Activated CD8-positive, alpha-beta T cell treated with anti-CD3 and anti-CD28 coated beads, Interleukin-2, amount 10 ng/mL, durations not matched to agents 7 days and 5 days (primary cell): Measurements from ENCODE around the gene RNASE13. TPM values are rescaled to one million over a fixed set of nuclear protein-coding genes. Genes with fewer than 3 reads are reported as not detected.

Source experiments
- ATAC-seq: fragments of 150-1000 bp; cut with Tn5 transposase; one replicate; pipeline ENCODE4 v1.10.0; 2021; ENCODE audit warnings: moderate library complexity
- CTCF ChIA-PET: fragments of 350-600 bp; sonication (Branson Sonifier 250); formaldehyde crosslinking; loops from one replicate; lab custom pipeline; 2021; ENCODE audit warnings: antibody characterized with exemption; lab: Charles Lee
- POLR2A ChIA-PET: fragments of 350-600 bp; sonication (Branson Sonifier 250); formaldehyde crosslinking; loops from one replicate; lab custom pipeline; 2021; ENCODE audit warnings: antibody characterized with exemption; lab: Charles Lee
- DNase-seq: peaks from one replicate; pipeline ENCODE4 v3.0.0-alpha.2; 2020
- H3K27ac Mint-ChIP-seq: one replicate; pipeline ENCODE4 v1.8.0; 2021; ENCODE audit warnings: mild to moderate bottlenecking, mixed read lengths
- H3K27me3 Mint-ChIP-seq: one replicate; pipeline ENCODE4 v1.8.0; 2021; ENCODE audit warnings: low read depth, mixed read lengths
- H3K36me3 Mint-ChIP-seq: one replicate; pipeline ENCODE4 v1.8.0; 2021; ENCODE audit warnings: low read depth, mixed read lengths
- H3K4me1 Mint-ChIP-seq: one replicate; pipeline ENCODE4 v1.8.0; 2021; ENCODE audit warnings: low read depth, mixed read lengths
- H3K4me3 Mint-ChIP-seq: one replicate; pipeline ENCODE4 v1.8.0; 2021; ENCODE audit warnings: mild to moderate bottlenecking, mixed read lengths
- H3K9me3 Mint-ChIP-seq: one replicate; pipeline ENCODE4 v1.8.0; 2022; ENCODE audit warnings: mixed read lengths; ENCODE audit not compliant: insufficient read depth
- total RNA-seq, 2 experiments: library from RNA; stranded (reverse); gene quantifications; one replicate each; pipeline ENCODE4 v1.2.3, GENCODE V29; 2021

The RNASE13 gene
- total RNA-seq, 2 experiments from 2014 or later, result not detected

DNA sequence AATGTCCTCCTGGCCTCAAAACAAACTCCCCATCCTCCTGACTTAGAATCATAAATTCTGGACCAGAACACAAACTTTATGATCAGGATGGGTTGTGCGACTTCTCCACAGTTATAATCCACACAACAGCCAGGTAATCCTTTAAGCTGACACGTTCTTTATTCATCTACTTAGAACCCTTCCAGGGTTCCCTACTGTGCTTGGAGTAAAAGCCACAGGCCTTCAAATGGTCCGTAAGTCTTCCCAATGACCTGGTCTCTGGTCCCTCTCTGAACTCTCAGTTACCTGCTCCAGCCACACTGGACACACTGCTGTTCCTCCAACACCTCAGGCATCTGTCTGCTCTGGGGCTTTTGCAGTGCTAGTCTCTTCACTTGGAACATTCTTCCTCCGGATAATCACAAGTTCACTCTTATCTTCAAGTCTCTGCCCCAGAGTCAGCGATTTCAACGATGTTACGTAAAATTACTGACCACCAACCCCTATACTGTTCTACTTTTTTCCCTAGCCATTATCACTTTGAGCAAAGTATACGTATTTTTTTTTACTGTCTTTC is 5.8 kb upstream of the RNASE13 start:
- Mint-ChIP-seq H3K4me3 (no peak overlapping the region), H3K36me3 (no peaks in the 10 kb centered on the region), H3K27me3 (peaks cover 27% of the 10 kb centered on the region), H3K9me3 (no peaks in the 10 kb centered on the region), H3K4me1 (peaks cover 6% of the 10 kb centered on the region), H3K27ac (no peak overlapping the region)
- DNase-seq (no peak), ATAC-seq (peak; percentile 35)
- CTCF ChIA-PET, result interaction anchor here (0.7 to 7.2 kb wide), 18 partner anchors 8 to 359 kb away, joined by 3 to 172 read pairs (median 6); partner anchors contain the start of genes ARHGEF40, NDRG2 and TPPP2
- POLR2A ChIA-PET, result interaction anchor here (1.2 kb wide), 1 partner anchor 25 kb away, joined by 3 read pairs; no protein-coding TSS in a partner anchor

DNA sequence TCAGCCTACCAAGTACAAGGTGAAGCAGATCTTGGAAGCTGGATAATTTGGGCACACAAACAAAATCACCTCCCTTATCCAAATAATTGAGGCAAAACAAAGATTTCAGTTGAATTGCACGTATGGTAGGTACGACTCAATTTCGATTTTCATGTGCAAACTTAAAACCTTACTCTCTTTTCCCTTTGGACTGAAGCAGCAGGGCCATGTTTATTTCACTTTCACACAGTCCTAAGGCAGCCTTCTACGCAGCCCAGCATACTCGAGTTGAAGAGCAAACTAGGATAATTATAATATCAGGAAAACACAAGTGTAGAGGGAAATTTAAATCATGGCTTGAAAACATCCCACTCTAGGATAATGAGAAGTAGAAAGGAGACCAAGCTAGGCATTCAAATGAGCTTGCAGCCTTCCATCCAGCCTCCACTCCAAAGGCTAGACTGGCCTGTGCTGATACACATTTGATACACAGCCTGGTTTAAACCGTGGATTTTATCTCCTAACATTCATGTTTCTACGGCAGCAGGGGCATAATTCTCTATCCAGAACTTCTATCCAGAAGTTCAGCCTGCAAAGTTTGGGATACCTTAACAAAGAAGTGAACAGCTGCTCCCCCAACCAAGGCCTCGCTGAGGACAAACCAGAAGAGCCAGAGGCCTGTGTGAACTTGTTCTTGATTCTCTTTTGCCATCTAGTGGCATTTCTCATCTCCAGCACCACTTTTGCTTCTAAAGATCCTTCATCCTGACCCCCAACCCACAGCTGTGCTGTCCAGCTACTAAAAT is 5.2 kb upstream of the RNASE13 start:
- ChIA-PET POLR2A (interaction anchor here (1.2 kb wide), 1 partner anchor 25 kb away, joined by 3 read pairs; no protein-coding TSS in a partner anchor), CTCF (interaction anchor here (0.7 to 7.2 kb wide), 17 partner anchors 8 to 358 kb away, joined by 3 to 172 read pairs (median 6); partner anchors contain the start of genes ARHGEF40 and TPPP2)
- Mint-ChIP-seq H3K4me1 (peaks cover 6% of the 10 kb centered on the region), H3K36me3 (no peaks in the 10 kb centered on the region), H3K27me3 (peaks cover 22% of the 10 kb centered on the region), H3K27ac (no peak overlapping the region), H3K4me3 (no peak overlapping the region), H3K9me3 (no peaks in the 10 kb centered on the region)
- DNase-seq (peak; percentile 29), ATAC-seq (peak; percentile 67)

DNA sequence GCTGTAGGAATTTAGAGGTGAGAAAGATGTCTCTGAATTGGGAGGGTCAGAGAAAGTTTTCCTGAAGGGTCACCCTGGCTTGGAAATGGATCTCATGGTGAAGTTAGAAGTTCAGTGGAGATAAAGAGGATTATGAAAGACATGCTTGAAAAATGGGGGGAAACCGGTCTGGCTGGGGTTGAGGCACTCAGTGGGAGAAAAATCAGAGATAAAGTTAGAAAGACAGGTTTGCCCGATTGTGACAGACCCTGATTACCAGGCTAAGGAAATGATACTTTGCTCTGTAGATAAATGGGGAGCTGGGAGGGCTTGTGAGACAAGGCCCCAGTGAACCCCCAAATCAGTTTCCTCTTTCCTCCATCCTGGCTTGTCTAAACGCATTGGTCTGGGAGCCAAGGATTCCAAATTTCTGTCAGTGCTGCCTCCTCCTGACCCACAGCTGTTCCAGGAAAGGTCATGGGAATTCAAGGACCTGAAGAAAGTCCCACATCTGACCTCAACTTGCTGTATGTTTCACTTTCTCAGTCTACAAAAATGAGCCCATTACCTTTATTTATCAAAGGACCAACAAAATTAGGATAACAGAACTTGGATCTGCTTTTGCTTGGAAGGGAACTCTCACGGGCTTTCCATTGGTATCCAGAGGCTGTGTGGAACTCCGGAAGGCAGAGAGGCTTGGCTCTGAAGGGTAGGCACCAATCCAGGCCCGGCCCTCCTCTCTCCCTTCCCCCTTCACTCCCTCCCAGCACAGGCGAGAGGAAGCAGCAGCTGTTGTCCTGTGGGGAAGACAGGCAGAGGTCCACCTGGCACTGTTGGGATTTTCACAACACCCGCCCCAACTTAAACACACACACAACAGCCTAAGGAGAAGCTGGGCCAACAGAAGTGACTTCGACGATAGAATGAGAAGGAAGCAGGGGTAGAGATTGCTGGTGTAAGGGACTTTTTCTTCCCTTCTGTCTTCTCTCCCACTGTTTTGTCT is 4.1 kb upstream of the RNASE13 start:
- H3K36me3 Mint-ChIP-seq, result no peaks in the 10 kb centered on the region
- DNase-seq, result no peak
- H3K27ac Mint-ChIP-seq, result no peak overlapping the region
- H3K4me3 Mint-ChIP-seq, result no peak overlapping the region
- CTCF ChIA-PET, result interaction anchor here (1.1 to 7.2 kb wide), 3 partner anchors 25 to 33 kb away, joined by 6 to 172 read pairs (median 6); no protein-coding TSS in a partner anchor
- peaks cover 18% of the 10 kb centered on the region for H3K27me3 Mint-ChIP-seq
- H3K4me1 Mint-ChIP-seq, result no peaks in the 10 kb centered on the region
- no peak for ATAC-seq
- POLR2A ChIA-PET, result no interaction called here
- H3K9me3 Mint-ChIP-seq, result no peaks in the 10 kb centered on the region

DNA sequence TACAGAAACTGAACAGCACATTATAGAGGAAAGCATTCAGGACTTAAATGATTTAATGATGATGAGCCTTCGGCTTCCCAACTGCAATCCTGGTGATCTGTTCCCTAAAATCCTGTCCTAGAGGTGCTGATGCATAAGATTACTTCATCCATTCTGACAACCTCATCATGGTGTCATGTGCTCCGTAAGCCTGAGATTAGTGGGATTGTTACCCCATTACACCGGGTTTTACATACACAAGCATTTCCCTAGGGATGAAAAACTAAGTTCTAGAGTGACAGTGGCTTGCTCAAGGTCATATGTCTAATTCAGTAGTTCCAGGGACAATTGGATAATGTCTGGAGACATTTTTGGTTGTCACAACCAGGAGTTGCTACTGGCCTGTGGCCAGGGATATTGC is 2.5 kb upstream of the RNASE13 start:
- DNase-seq (no peak), ATAC-seq (no peak)
- Mint-ChIP-seq H3K36me3 (no peaks in the 10 kb centered on the region), H3K27ac (no peak overlapping the region), H3K9me3 (no peaks in the 10 kb centered on the region), H3K27me3 (peaks cover 18% of the 10 kb centered on the region), H3K4me3 (no peak overlapping the region), H3K4me1 (no peaks in the 10 kb centered on the region)
- ChIA-PET CTCF (interaction anchor here (12.6 kb wide), 1 partner anchor 21 kb away, joined by 117 read pairs; no protein-coding TSS in a partner anchor), POLR2A (no interaction called here)

DNA sequence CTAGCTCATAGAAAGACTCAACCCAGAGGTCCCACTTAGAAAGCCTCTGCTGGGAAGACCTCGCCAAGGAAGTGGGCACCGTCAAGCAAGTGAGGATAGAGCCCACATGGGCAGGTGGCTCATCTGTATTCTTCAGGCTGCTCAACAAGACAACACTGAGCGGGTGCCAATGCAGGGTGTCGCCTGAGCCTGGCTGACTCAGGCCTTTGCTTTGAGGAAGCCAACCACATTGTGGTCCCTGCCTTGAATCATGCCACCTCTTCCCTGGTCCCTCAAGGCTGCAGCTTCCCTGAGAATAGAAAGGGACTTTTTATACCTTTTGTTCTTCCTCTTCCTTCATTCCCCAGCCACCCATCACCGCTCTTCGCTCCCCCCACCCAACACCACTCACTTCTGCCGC is 2.1 kb upstream of the RNASE13 start:
- ATAC-seq, result no peak
- no peaks in the 10 kb centered on the region for H3K36me3 Mint-ChIP-seq
- POLR2A ChIA-PET, result no interaction called here
- DNase-seq, result no peak
- no peaks in the 10 kb centered on the region for H3K4me1 Mint-ChIP-seq
- peaks cover 16% of the 10 kb centered on the region for H3K27me3 Mint-ChIP-seq
- CTCF ChIA-PET, result interaction anchor here (1.8 to 12.6 kb wide), 2 partner anchors 21 to 31 kb away, joined by 5 to 117 read pairs; no protein-coding TSS in a partner anchor
- no peak overlapping the region for H3K4me3 Mint-ChIP-seq
- H3K9me3 Mint-ChIP-seq, result no peaks in the 10 kb centered on the region
- no peak overlapping the region for H3K27ac Mint-ChIP-seq

DNA sequence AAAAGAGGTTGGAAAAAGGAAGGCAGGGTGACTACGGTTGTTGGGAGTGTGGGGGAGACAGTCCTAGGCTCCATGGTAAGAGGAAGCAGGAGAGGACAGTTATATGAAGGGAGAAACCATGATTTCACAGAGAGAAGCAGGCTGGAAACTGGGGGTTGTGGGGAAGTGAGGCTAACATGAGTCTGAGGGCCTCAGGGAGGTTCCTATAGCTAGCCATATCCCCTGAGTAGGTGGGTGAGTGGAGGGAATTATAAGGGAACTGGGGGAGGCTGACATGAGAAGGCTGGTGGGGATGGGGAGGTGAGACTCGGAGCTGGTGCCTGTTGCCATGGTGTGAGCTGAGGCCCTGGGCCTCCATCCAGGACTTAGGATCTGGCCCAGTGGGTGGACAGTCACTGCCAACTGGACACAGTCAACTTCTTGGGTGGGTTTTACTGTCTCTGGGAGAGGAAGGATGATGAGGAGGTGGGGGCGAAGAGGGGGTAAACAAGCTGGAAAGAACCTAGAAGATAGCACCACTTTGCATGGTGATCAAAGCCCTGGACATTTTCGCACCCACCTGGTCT is 1.4 kb downstream of the RNASE13 start:
- no peaks in the 10 kb centered on the region for H3K36me3 Mint-ChIP-seq
- ATAC-seq, result no peak

DNA sequence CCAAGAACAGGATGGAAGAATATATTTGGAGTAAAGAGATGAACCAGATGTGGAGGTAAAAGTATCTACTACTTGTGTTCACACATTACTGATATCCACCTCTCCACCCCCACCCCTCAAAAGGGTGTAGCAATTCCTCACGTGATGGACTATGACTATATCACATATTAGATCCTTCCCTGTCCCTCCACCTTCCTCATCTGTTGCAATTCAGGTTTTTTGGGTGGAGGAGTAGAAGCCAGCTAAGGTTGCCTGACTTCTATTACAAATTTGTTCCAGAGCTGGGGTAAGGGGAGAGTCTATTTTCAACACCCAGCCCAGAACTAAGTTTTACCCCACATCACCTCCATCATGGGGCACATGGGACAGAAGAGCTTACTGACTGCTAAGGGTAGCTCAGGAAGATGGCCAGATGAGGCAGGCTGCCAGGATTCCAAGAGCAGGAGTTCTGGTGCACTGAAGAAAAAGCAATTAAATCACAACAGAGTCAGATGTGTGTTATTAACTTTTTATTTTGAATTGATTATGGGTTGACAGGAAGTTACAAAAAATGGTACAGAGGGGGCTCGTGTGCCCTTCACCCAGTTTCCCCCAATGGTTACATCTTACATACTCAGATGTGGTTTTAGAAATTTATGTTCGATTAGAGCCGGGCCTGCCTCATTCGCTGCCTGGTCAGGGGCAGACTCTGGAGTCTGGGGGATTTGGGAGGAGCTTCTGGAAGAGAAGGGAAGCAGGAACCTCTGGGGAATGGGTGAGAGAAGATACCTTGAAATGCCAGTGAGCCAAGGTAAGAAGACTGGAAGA is 2.1 kb downstream of the RNASE13 start:
- Mint-ChIP-seq H3K27me3 (peaks cover 10% of the 10 kb centered on the region), H3K4me3 (no peak overlapping the region), H3K9me3 (no peaks in the 10 kb centered on the region), H3K27ac (no peak overlapping the region), H3K4me1 (no peaks in the 10 kb centered on the region), H3K36me3 (no peaks in the 10 kb centered on the region)
- POLR2A ChIA-PET, result interaction anchor here (0.6 kb wide), 1 partner anchor 9 kb away, joined by 3 read pairs; no protein-coding TSS in a partner anchor
- no peak for ATAC-seq
- CTCF ChIA-PET, result interaction anchor here (0.9 to 12.6 kb wide), 3 partner anchors 17 to 72 kb away, joined by 3 to 117 read pairs (median 8); no protein-coding TSS in a partner anchor
- DNase-seq, result no peak

More for the DNA sequence above, 1.4 kb downstream of the RNASE13 start:
- no peak for DNase-seq
- H3K4me3 Mint-ChIP-seq, result no peak overlapping the region
- no peaks in the 10 kb centered on the region for H3K4me1 Mint-ChIP-seq
- no peaks in the 10 kb centered on the region for H3K9me3 Mint-ChIP-seq
- H3K27ac Mint-ChIP-seq, result no peak overlapping the region
- ChIA-PET CTCF (interaction anchor here (2.6 to 12.6 kb wide), 2 partner anchors 18 to 71 kb away, joined by 8 to 117 read pairs; no protein-coding TSS in a partner anchor), POLR2A (interaction anchor here (0.6 to 1.3 kb wide), 2 partner anchors 37 to 546 kb away, joined by 3 to 4 read pairs; partner anchors contain the start of gene ARHGEF40)
- H3K27me3 Mint-ChIP-seq, result peaks cover 12% of the 10 kb centered on the region

DNA sequence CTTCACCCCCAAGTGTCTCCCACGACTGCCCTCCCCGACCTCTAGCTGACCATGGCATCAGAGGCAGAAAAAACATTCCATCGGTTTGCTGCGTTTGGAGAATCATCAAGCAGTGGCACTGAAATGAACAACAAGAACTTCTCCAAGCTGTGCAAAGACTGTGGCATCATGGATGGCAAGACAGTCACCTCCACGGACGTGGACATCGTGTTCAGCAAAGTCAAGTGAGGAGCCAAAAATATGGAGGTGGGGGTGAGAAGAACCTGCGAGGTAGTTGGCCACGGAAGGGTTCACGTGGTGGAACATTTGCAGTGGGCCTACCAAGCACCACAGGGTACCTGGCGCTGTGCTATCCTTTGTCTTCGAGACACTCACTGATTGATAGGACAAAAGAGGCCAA is 4.1 kb downstream of the RNASE13 start:
- H3K9me3 Mint-ChIP-seq, result no peaks in the 10 kb centered on the region
- H3K36me3 Mint-ChIP-seq, result no peaks in the 10 kb centered on the region
- POLR2A ChIA-PET, result no interaction called here
- peaks cover 18% of the 10 kb centered on the region for H3K27me3 Mint-ChIP-seq
- no peak overlapping the region for H3K27ac Mint-ChIP-seq
- CTCF ChIA-PET, result interaction anchor here (1.5 to 12.6 kb wide), 3 partner anchors 10 to 59 kb away, joined by 3 to 117 read pairs (median 14); no protein-coding TSS in a partner anchor
- H3K4me1 Mint-ChIP-seq, result no peaks in the 10 kb centered on the region
- no peak overlapping the region for H3K4me3 Mint-ChIP-seq
- ATAC-seq (no peak), DNase-seq (no peak)

DNA sequence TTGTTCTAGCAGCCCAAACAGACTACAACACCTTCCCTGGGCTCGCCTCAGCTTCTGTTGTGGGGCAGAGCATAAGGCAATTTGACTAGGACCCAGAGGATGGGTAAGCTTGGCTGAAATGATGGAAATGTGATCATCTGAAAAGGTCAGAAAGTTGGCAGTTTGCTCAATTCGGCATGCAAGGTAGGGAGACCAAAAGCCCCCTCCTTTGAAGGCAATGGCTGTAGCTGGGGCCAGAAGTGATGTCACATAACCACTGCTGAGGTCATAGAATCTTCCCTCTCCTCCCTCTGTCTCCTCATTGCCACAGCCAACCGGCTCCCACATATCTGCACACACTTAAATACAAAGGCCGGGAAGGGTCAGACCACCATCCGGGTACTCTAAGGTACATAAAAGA is 4.7 kb downstream of the RNASE13 start, which contains the start of gene TPPP2:
Gene TPPP2, plus strand, starts transcription at position 301 of the 400 bp plus-strand sequence. CDS start 365 bp downstream, outside the sequence.
- POLR2A ChIA-PET, result no interaction called here
- ATAC-seq (no peak), DNase-seq (no peak)
- Mint-ChIP-seq H3K9me3 (no peaks in the 10 kb centered on the region), H3K27me3 (peaks cover 20% of the 10 kb centered on the region), H3K4me3 (no peak within 1 kb of the TSS), H3K27ac (no peak within 1 kb of the TSS), H3K36me3 (no peaks in the 10 kb centered on the region), H3K4me1 (peaks cover 3% of the 10 kb centered on the region)
- CTCF ChIA-PET, result interaction anchor here (0.9 to 12.6 kb wide), 4 partner anchors 11 to 60 kb away, joined by 3 to 117 read pairs (median 8); no protein-coding TSS in a partner anchor

DNA sequence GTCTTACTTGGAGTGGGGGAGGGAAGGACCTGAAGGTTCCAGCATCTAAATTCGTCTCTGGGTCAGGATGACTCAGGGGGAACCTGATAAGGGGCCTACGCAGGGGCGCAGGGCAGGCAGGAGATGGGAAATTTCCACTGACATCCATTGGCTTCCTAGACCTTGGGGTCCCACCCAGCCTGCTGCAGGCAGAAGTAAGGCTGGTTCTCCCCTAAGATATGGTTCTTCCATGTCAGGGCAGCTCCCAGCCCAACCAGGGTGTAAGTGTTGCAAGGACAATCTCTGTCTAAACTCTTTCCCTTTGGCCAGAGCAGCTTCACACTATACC is 7.7 kb downstream of the RNASE13 start:
- Mint-ChIP-seq H3K27me3 (peaks cover 30% of the 10 kb centered on the region), H3K9me3 (no peaks in the 10 kb centered on the region), H3K27ac (no peak overlapping the region), H3K4me3 (no peak overlapping the region), H3K4me1 (peaks cover 12% of the 10 kb centered on the region), H3K36me3 (no peaks in the 10 kb centered on the region)
- CTCF ChIA-PET, result interaction anchor here (0.7 to 12.6 kb wide), 2 partner anchors 11 to 66 kb away, joined by 3 to 117 read pairs; no protein-coding TSS in a partner anchor
- POLR2A ChIA-PET, result no interaction called here
- DNase-seq (no peak), ATAC-seq (no peak)
